HG02610 (cell line): ENCODE results near the gene PVALB.

Source experiments
- ATAC-seq: cut with Tn5 transposase; IDR thresholded peaks from one replicate; pipeline ENCODE4 v1.9.1; 2021; ENCODE audit warnings: mild to moderate bottlenecking, moderate library complexity; ENCODE audit not compliant: unreplicated experiment

PVALB gene

GRCh38 chr22:36775964-36776669, 40.7 kb downstream of the PVALB start, which contains the start of gene IFT27:
IFT27 (minus strand) TSS chr22:36776119; CDS start chr22:36775707, 412 bp downstream.
- peak; percentile 91 for ATAC-seq

- ATAC-seq, result no peak
Measured at GRCh38 chr22:36775586-36775963, 41.3 kb downstream of the PVALB start.

- no peak for ATAC-seq
Measured at GRCh38 chr22:36773935-36774334, 42.9 kb downstream of the PVALB start.

- ATAC-seq, result no peak
Measured at GRCh38 chr22:36772451-36772850, 44.4 kb downstream of the PVALB start.

GRCh38 chr22:36771356-36772063, 45.3 kb downstream of the PVALB start:
- no peak for ATAC-seq

- ATAC-seq, result no peak
Measured at GRCh38 chr22:36770513-36771231, 46.2 kb downstream of the PVALB start.

GRCh38 chr22:36769541-36770512, 47.0 kb downstream of the PVALB start:
- no peak for ATAC-seq

- no peak for ATAC-seq
Measured at GRCh38 chr22:36768616-36769015, 48.2 kb downstream of the PVALB start.

GRCh38 chr22:36768141-36768540, 48.7 kb downstream of the PVALB start:
- ATAC-seq, result no peak

GRCh38 chr22:36767035-36767775, 49.6 kb downstream of the PVALB start:
- ATAC-seq, result no peak

- ATAC-seq, result no peak
Measured at GRCh38 chr22:36765943-36766450, 50.8 kb downstream of the PVALB start.

- ATAC-seq, result no peak
Measured at GRCh38 chr22:36765131-36765942, 51.5 kb downstream of the PVALB start.

GRCh38 chr22:36764641-36765040, 52.2 kb downstream of the PVALB start:
- ATAC-seq, result no peak

GRCh38 chr22:36764060-36764459, 52.8 kb downstream of the PVALB start:
- no peak for ATAC-seq

- no peak for ATAC-seq
Measured at GRCh38 chr22:36763576-36763975, 53.3 kb downstream of the PVALB start.

- ATAC-seq, result no peak
Measured at GRCh38 chr22:36762687-36763260, 54.1 kb downstream of the PVALB start.

- no peak for ATAC-seq
Measured at GRCh38 chr22:36761553-36762240, 55.1 kb downstream of the PVALB start.

- no peak for ATAC-seq
Measured at GRCh38 chr22:36760786-36761185, 56.0 kb downstream of the PVALB start.
